ENCODE results near the gene ZCWPW2. TPM values are rescaled to one million over a fixed set of nuclear protein-coding genes. Genes with fewer than 3 reads are reported as not detected.

ZCWPW2 gene
- total RNA-seq (2014; rRNA removed; shearing (Covaris generic)), result not detected in 2 replicates
- 0.10 and 0.17 TPM in 2 replicates for polyA plus RNA-seq (2015; cell fraction: cytosol; rRNA removed)
- 0.43 and 0.44 TPM in 2 replicates for polyA plus RNA-seq (2015; cell fraction: nucleus; rRNA removed)

GRCh38 chr3:28348629-28349468 is at the start of gene ZCWPW2, which contains the start of gene AZI2:
Gene ZCWPW2 (plus strand): TSS chr3:28348721. CDS start chr3:28413069, 64,348 bp downstream.
Gene AZI2 (minus strand): TSS chr3:28348824. CDS start chr3:28340617, 8,207 bp downstream.
- DNase-seq (ENCODE audit: low read depth), result peak; percentile 95

GRCh38 chr3:28299705-28300104 is 48.8 kb upstream of the ZCWPW2 start:
- DNase-seq (ENCODE audit: low read depth), result no peak

- DNase-seq (ENCODE audit: low read depth), result no peak
These were observed 48.1 kb upstream of the ZCWPW2 start for GRCh38 chr3:28300345-28300962.

GRCh38 chr3:28301688-28302087 is 46.8 kb upstream of the ZCWPW2 start:
- no peak for DNase-seq (ENCODE audit: low read depth)

GRCh38 chr3:28308196-28308595 is 40.3 kb upstream of the ZCWPW2 start:
- DNase-seq (ENCODE audit: low read depth), result no peak

GRCh38 chr3:28315711-28316110 is 32.8 kb upstream of the ZCWPW2 start:
- DNase-seq (ENCODE audit: low read depth), result no peak

GRCh38 chr3:28316226-28316625 is 32.3 kb upstream of the ZCWPW2 start:
- no peak for DNase-seq (ENCODE audit: low read depth)

- DNase-seq (ENCODE audit: low read depth), result no peak
These were observed 31.0 kb upstream of the ZCWPW2 start for GRCh38 chr3:28317438-28318022.

GRCh38 chr3:28320981-28321380 is 27.5 kb upstream of the ZCWPW2 start:
- DNase-seq (ENCODE audit: low read depth), result no peak

- no peak for DNase-seq (ENCODE audit: low read depth)
These were observed 26.1 kb upstream of the ZCWPW2 start for GRCh38 chr3:28322464-28322863.

GRCh38 chr3:28326458-28326926 is 22.0 kb upstream of the ZCWPW2 start:
- no peak for DNase-seq (ENCODE audit: low read depth)

GRCh38 chr3:28328188-28329151 is 20.1 kb upstream of the ZCWPW2 start:
- no peak for DNase-seq (ENCODE audit: low read depth)

- DNase-seq (ENCODE audit: low read depth), result no peak
These were observed 14.0 kb upstream of the ZCWPW2 start for GRCh38 chr3:28334552-28334951.

GRCh38 chr3:28335246-28335645 is 13.3 kb upstream of the ZCWPW2 start:
- no peak for DNase-seq (ENCODE audit: low read depth)

- DNase-seq (ENCODE audit: low read depth), result no peak
These were observed 11.3 kb upstream of the ZCWPW2 start for GRCh38 chr3:28337230-28337629.

- no peak for DNase-seq (ENCODE audit: low read depth)
These were observed 5.4 kb upstream of the ZCWPW2 start for GRCh38 chr3:28343144-28343543.

GRCh38 chr3:28345690-28346089 is 2.8 kb upstream of the ZCWPW2 start:
- DNase-seq (ENCODE audit: low read depth), result no peak

- no peak for DNase-seq (ENCODE audit: low read depth)
These were observed 902 bp upstream of the ZCWPW2 start for GRCh38 chr3:28347374-28348264.

- DNase-seq (ENCODE audit: low read depth), result no peak
These were observed 274 bp upstream of the ZCWPW2 start for GRCh38 chr3:28348265-28348628.
